ENCODE data around the gene PLEKHA1. TPM values are rescaled to one million over a fixed set of nuclear protein-coding genes. Genes with fewer than 3 reads are reported as not detected.
A peak's percentile ranks its signal among the peaks of the same experiment; 100 is the strongest.

PLEKHA1 gene
- polyA plus RNA-seq, 3 donors = 12.1 to 15.0 (median 13.8) TPM

- 70 to 81% (median 73%) methylated on average over 2 of the region's 2 CpGs for WGBS, 3 donors
- no peak overlapping the region for H3K27ac ChIP-seq (ENCODE audit: low read depth, low read length)
Observed at GRCh38 chr10:122446668-122447423, 72.3 kb downstream of the PLEKHA1 start.

GRCh38 chr10:122448600-122448999, 74.1 kb downstream of the PLEKHA1 start:
- WGBS, 3 donors = 88 to 94% (median 89%) methylated on average over 3 of the region's 3 CpGs
- no peak overlapping the region for H3K27ac ChIP-seq (ENCODE audit: low read depth, low read length)

- H3K27ac ChIP-seq (ENCODE audit: low read depth, low read length) = no peak overlapping the region
- 87 to 96% (median 91%) methylated on average over 4 of the region's 4 CpGs for WGBS, 3 donors
Observed at GRCh38 chr10:122449153-122449552, 74.6 kb downstream of the PLEKHA1 start.

- 62 to 76% (median 72%) methylated on average over 14 of the region's 14 CpGs for WGBS, 3 donors
Observed at GRCh38 chr10:122450353-122450990, 76.0 kb downstream of the PLEKHA1 start.

GRCh38 chr10:122454071-122454470, 79.6 kb downstream of the PLEKHA1 start:
- WGBS, 3 donors = 85 to 90% (median 89%) methylated on average over 3 of the region's 3 CpGs
- H3K27ac ChIP-seq (ENCODE audit: low read depth, low read length) = no peak overlapping the region

More at GRCh38 chr10:122450353-122450990, 76.0 kb downstream of the PLEKHA1 start:
- no peak overlapping the region for H3K27ac ChIP-seq (ENCODE audit: low read depth, low read length)

GRCh38 chr10:122454603-122455080, 80.1 kb downstream of the PLEKHA1 start, which contains the start of gene ARMS2:
Gene ARMS2 (plus strand): TSS chr10:122454653. CDS start chr10:122454728, 75 bp downstream.
- no peak within 1 kb of the TSS for H3K27ac ChIP-seq (ENCODE audit: low read depth, low read length)
- 81 to 83% (median 82%) methylated on average over 6 to 7 of the region's 7 CpGs for WGBS, 3 donors

GRCh38 chr10:122455376-122456079, 81.0 kb downstream of the PLEKHA1 start:
- WGBS, 3 donors = 90 to 93% (median 92%) methylated on average over 11 of the region's 11 CpGs
- no peak overlapping the region for H3K27ac ChIP-seq (ENCODE audit: low read depth, low read length)

- WGBS, 3 donors = 62 to 70% (median 69%) methylated on average over 5 of the region's 5 CpGs
- no peak overlapping the region for H3K27ac ChIP-seq (ENCODE audit: low read depth, low read length)
Observed at GRCh38 chr10:122457934-122458333, 83.4 kb downstream of the PLEKHA1 start.

- no peak overlapping the region for H3K27ac ChIP-seq (ENCODE audit: low read depth, low read length)
- whole genome bisulfite sequencing, 3 donors = 77 to 81% (median 79%) methylated on average over 6 of the region's 6 CpGs
Observed at GRCh38 chr10:122458693-122459092, 84.2 kb downstream of the PLEKHA1 start.

- WGBS, 3 donors = 62 to 76% (median 64%) methylated on average over 14 of the region's 14 CpGs
- H3K27ac ChIP-seq (ENCODE audit: low read depth, low read length) = no peak overlapping the region
Observed at GRCh38 chr10:122459561-122460273, 85.2 kb downstream of the PLEKHA1 start.

- 1 to 2% (median 1%) methylated on average over 34 to 40 of the region's 40 CpGs for WGBS, 3 donors
- no peak overlapping the region for H3K27ac ChIP-seq (ENCODE audit: low read depth, low read length)
Observed at GRCh38 chr10:122460891-122461293, 86.4 kb downstream of the PLEKHA1 start.

- peak within 1 kb of the TSS; percentile 60 for H3K27ac ChIP-seq (ENCODE audit: low read depth, low read length)
- WGBS, 3 donors = 0 to 1% (median 0%) methylated on average over 14 to 56 of the region's 56 CpGs
Observed at GRCh38 chr10:122461367-122461728, 86.8 kb downstream of the PLEKHA1 start, which contains the start of gene HTRA1. Gene HTRA1 (plus strand): TSS chr10:122461553. CDS start chr10:122461653, 100 bp downstream.

GRCh38 chr10:122461729-122462532, 87.4 kb downstream of the PLEKHA1 start:
- WGBS, 3 donors = 1% methylated on average over 59 to 95 of the region's 95 CpGs
- peak overlapping the region; percentile 60 for H3K27ac ChIP-seq (ENCODE audit: low read depth, low read length)

- no peak overlapping the region for H3K27ac ChIP-seq (ENCODE audit: low read depth, low read length)
- WGBS, 3 donors = 11 to 28% (median 16%) methylated on average over 47 of the region's 47 CpGs
Observed at GRCh38 chr10:122462533-122463465, 88.3 kb downstream of the PLEKHA1 start.

GRCh38 chr10:122463466-122464249, 89.2 kb downstream of the PLEKHA1 start:
- H3K27ac ChIP-seq (ENCODE audit: low read depth, low read length) = no peak overlapping the region
- 73 to 80% (median 78%) methylated on average over 17 of the region's 17 CpGs for WGBS, 3 donors

GRCh38 chr10:122464250-122464510, 89.7 kb downstream of the PLEKHA1 start:
- 72 to 91% (median 85%) methylated on average over 4 of the region's 4 CpGs for WGBS, 3 donors
- H3K27ac ChIP-seq (ENCODE audit: low read depth, low read length) = no peak overlapping the region
